Breast epithelium (tissue), 4 donors: ENCODE data around the gene NCKAP5. TPM values are rescaled to one million over a fixed set of nuclear protein-coding genes. Genes with fewer than 3 reads are reported as not detected.

ENCODE experiments used
- DNase-seq, 2 donors: peaks; one replicate each; pipeline ENCODE4 v3.0.0-alpha.2; 2019; ENCODE audit warnings: low spot score in 2 of 2
- H3K27ac ChIP-seq, 2 donors: fragments of 200-600 bp; sonication (generic) in 1 of 2; one replicate each; pipeline ENCODE4 v1.5.1; 2016 to 2019; ENCODE audit warnings: mild to moderate bottlenecking in 1 of 2
- H3K27me3 ChIP-seq, 2 donors: fragments of 200-600 bp; sonication (generic) in 1 of 2; one replicate each; pipeline versions ENCODE4 v1.5.1 to v1.6.0; 2017 to 2019; ENCODE audit warnings: control low read depth in 1 of 2, mild to moderate bottlenecking in 1 of 2
- H3K36me3 ChIP-seq: fragments of 200-600 bp; one replicate; pipeline ENCODE4 v1.5.1; 2019
- H3K4me1 ChIP-seq, 2 donors: fragments of 200-600 bp; sonication (generic); one replicate each; pipeline ENCODE4 v1.5.1; 2016 to 2019; ENCODE audit warnings: control low read depth in 1 of 2
- H3K4me3 ChIP-seq, 3 donors: fragments of 200-600 bp; sonication (generic); 1 replicate in 2 of 3; 2 replicates in 1 of 3; pipeline ENCODE4 v1.5.1; 2016 to 2019; ENCODE audit warnings: mild to moderate bottlenecking in 3 of 3, moderate library complexity in 2 of 3
- H3K9me3 ChIP-seq, 2 donors: fragments of 200-600 bp; sonication (generic) in 1 of 2; one replicate each; pipeline ENCODE4 v1.5.1; 2016 to 2019; ENCODE audit warnings: control low read depth in 1 of 2
- POLR2A ChIP-seq: fragments of 450-650 bp; IDR thresholded peaks from one replicate; pipeline ENCODE4 v1.6.1; 2016; ENCODE audit warnings: antibody characterized with exemption, mild to moderate bottlenecking, moderate library complexity
- POLR2AphosphoS5 ChIP-seq, 3 donors: sonication (generic); formaldehyde crosslinking; IDR thresholded peaks; one replicate each; pipeline ENCODE4 v1.6.1; 2017; ENCODE audit warnings: antibody characterized with exemption in 3 of 3
- intact Hi-C: fragments of 100-400 bp; cut with DNase I; formaldehyde crosslinking; loops from one replicate; pipeline ENCODE4 v1.15.1; 2023; ENCODE audit warnings: low total_unique reads
- total RNA-seq, 3 donors: library from RNA; depleted of rRNA; stranded (reverse); fragments of >200 nt; gene quantifications; one replicate each; pipeline ENCODE4 v1.1.0, GENCODE V29; 2016
- TF ChIP-seq, protein P1 (sequence below), 3 donors: fragments of 450-650 bp; IDR thresholded peaks; one replicate each; pipeline ENCODE4 v1.5.1; 2016 to 2017; ENCODE audit warnings: antibody characterized with exemption in 3 of 3, mild to moderate bottlenecking in 3 of 3, moderate library complexity in 3 of 3

The NCKAP5 gene
- total RNA-seq, 3 donors from 2014 or later, result 1.1 to 10.5 (median 6.1) TPM

DNA sequence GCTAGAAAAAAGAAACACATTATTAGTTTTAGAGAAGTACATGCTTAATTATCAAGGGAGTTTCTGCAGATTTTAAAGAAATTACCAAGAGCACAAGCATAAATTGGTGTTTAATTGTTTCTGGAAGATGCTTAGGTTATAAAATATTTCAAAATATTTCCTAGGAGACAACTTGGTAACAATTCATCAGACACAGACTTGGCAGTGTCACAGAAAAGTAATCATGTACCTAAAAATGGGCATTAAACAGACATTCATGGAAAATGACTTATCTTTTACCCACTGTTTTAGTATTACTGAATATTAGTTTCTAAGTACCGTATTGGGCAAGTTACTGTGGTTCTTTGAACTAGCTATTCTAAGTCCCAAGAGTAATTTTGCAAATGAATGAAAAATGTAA is 469.5 kb downstream of the NCKAP5 start:
- H3K9me3 ChIP-seq, result no peaks in the 10 kb centered on the region
- H3K36me3 ChIP-seq, result no peaks in the 10 kb centered on the region
- H3K4me3 ChIP-seq, result no peak overlapping the region
- intact Hi-C loops, result no loop called here
- no peaks in the 10 kb centered on the region for H3K4me1 ChIP-seq
- no peak for DNase-seq
- TF ChIP-seq, protein P1, sequence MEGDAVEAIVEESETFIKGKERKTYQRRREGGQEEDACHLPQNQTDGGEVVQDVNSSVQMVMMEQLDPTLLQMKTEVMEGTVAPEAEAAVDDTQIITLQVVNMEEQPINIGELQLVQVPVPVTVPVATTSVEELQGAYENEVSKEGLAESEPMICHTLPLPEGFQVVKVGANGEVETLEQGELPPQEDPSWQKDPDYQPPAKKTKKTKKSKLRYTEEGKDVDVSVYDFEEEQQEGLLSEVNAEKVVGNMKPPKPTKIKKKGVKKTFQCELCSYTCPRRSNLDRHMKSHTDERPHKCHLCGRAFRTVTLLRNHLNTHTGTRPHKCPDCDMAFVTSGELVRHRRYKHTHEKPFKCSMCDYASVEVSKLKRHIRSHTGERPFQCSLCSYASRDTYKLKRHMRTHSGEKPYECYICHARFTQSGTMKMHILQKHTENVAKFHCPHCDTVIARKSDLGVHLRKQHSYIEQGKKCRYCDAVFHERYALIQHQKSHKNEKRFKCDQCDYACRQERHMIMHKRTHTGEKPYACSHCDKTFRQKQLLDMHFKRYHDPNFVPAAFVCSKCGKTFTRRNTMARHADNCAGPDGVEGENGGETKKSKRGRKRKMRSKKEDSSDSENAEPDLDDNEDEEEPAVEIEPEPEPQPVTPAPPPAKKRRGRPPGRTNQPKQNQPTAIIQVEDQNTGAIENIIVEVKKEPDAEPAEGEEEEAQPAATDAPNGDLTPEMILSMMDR (IDR thresholded peaks at IDR 0.05), result no peak
- TF ChIP-seq POLR2AphosphoS5 (IDR thresholded peaks at IDR 0.05) (no peak), POLR2A (no peak)
- no peak overlapping the region for H3K27ac ChIP-seq
- H3K27me3 ChIP-seq, result no peaks in the 10 kb centered on the region

DNA sequence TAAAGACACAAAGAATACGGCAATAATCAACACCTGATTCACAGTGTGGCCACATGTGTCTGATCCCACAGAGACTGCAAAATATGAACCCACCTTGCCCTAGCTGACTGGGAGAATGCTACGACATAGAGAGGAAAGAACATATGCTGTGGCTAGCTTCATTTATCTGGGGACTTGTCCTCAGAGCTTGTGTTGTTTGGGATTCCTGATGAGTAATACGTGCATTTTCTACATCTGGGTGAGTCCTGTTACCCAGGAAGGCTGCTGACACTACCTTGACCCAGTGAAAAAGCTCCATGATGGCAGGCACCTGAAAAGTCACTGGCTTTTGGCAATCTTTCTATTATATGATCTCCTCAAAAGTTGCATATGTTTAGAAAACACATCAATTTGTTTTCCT is 470.6 kb downstream of the NCKAP5 start:
- TF ChIP-seq, protein P1 (IDR thresholded peaks at IDR 0.05), result no peak
- TF ChIP-seq POLR2AphosphoS5 (IDR thresholded peaks at IDR 0.05), result no peak
- no peak for TF ChIP-seq POLR2A
- intact Hi-C loops, result no loop called here
- Histone ChIP-seq H3K9me3 (no peaks in the 10 kb centered on the region), H3K4me3 (no peak overlapping the region), H3K27me3 (no peaks in the 10 kb centered on the region), H3K36me3 (no peaks in the 10 kb centered on the region), H3K27ac (no peak overlapping the region), H3K4me1 (no peaks in the 10 kb centered on the region)
- no peak for DNase-seq

DNA sequence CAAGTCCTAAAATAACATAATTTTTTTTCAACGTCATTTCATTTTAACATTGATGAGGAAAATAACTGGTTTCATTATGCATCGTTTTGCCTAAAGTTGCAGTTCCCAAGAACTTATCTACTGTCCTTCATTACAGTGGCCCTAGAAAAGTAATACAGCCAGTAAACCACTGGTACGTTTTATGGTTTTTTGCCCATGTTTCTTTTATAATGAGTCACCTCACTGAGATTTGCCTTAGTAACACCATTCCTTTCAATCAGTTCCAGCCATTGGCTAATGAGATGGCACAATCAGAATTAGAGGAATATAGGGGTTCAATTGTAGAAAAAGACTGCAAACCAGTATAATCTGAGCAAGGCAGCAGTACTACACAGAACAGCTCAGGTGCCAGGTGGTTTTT is 475.7 kb downstream of the NCKAP5 start:
- intact Hi-C loops, result no loop called here
- no peaks in the 10 kb centered on the region for H3K9me3 ChIP-seq
- TF ChIP-seq POLR2A (no peak), POLR2AphosphoS5 (IDR thresholded peaks at IDR 0.05) (no peak)
- TF ChIP-seq, protein P1 (IDR thresholded peaks at IDR 0.05), result no peak
- DNase-seq, result no peak
- no peak overlapping the region for H3K27ac ChIP-seq
- no peaks in the 10 kb centered on the region for H3K27me3 ChIP-seq
- no peaks in the 10 kb centered on the region for H3K4me1 ChIP-seq
- H3K36me3 ChIP-seq, result no peaks in the 10 kb centered on the region
- H3K4me3 ChIP-seq, result no peak overlapping the region

DNA sequence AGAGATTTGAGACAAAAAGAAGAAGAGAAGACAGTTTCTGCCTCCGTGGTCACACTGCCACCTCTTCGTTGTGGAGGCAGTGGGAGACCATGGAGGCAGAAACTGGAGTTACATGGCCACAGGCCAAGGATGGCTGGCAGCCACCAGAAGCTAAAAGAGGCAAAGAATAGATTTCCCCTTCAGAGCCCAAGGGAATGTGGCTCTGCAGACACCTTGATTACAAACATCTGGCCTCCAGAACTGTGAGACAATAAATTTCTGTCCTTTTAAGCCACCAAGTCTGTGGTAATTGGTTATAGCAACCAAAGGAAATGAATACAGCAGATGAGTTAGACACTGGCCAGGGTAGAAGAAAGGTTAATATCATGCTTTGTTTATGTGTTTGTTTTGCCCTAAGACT is 477.9 kb downstream of the NCKAP5 start:
- Histone ChIP-seq H3K9me3 (no peaks in the 10 kb centered on the region), H3K4me1 (no peaks in the 10 kb centered on the region), H3K36me3 (no peaks in the 10 kb centered on the region), H3K27ac (no peak overlapping the region), H3K27me3 (no peaks in the 10 kb centered on the region), H3K4me3 (no peak overlapping the region)
- TF ChIP-seq, protein P1 (IDR thresholded peaks at IDR 0.05), result no peak
- no peak for TF ChIP-seq POLR2A
- no peak for TF ChIP-seq POLR2AphosphoS5 (IDR thresholded peaks at IDR 0.05)
- no peak for DNase-seq
- intact Hi-C loops, result no loop called here

DNA sequence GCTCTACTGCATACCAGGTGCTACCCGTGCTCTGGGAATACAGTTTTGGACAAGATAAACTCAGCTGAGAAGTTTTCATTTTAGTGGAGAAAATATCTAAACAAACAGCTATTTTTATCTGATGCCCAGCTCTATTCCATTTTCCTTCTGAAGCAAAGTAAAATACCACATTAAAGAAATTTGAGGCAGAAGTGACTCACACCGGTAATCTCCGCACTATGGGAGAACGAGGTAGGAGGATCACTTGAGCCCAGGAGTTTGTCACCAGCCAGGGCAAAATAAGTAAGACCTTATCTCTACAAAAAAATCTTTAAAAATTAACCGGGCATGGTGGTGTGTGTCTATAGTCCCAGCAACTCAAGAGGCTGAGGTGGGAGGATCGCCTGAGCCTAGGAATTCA is 482.1 kb downstream of the NCKAP5 start:
- intact Hi-C loops, result loop anchor here (5.0 kb wide), 1 partner anchor 636 kb away; no protein-coding TSS in a partner anchor
- Histone ChIP-seq H3K4me3 (no peak overlapping the region), H3K36me3 (no peaks in the 10 kb centered on the region), H3K4me1 (no peaks in the 10 kb centered on the region), H3K27me3 (no peaks in the 10 kb centered on the region), H3K27ac (no peak overlapping the region), H3K9me3 (no peaks in the 10 kb centered on the region)
- no peak for TF ChIP-seq POLR2AphosphoS5 (IDR thresholded peaks at IDR 0.05)
- TF ChIP-seq, protein P1 (IDR thresholded peaks at IDR 0.05), result no peak
- no peak for TF ChIP-seq POLR2A
- no peak for DNase-seq
